NCI-H2196 (cell line): Measurements from ENCODE around the gene ERGIC1.

Experiments used
- DNase-seq: peaks from one replicate; lab custom pipeline; 2025; ENCODE audit not compliant: unreplicated experiment; lab: John Stamatoyannopoulos, UW

ERGIC1 gene

DNA sequence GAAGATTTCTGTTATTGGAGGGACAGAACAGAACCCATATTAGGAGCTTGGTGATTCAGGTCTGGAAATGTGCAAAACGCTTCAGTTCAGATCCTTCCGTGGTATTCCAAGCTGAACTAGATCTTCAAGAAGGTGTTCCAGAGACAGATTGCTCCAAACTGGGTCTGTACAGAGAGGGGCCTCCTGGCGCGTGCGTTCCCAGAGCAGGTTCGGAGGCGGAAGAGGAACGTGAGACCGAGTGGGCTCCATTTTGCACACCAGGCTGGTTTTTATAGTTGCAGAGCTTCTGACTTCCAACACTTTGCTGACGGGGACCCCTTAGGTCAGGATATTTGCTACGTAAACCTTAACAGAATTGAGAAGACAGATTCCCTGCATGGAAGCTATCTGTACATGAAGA lies 108.5 kb downstream of the ERGIC1 start:
- DNase-seq, result no peak

GRCh38 chr5:172943283-172943841 lies 109.3 kb downstream of the ERGIC1 start:
- DNase-seq, result peak; percentile 24

GRCh38 chr5:172943906-172944305 lies 109.9 kb downstream of the ERGIC1 start:
- no peak for DNase-seq

GRCh38 chr5:172944741-172945140 lies 110.7 kb downstream of the ERGIC1 start:
- no peak for DNase-seq

GRCh38 chr5:172945151-172945550 lies 111.1 kb downstream of the ERGIC1 start:
- DNase-seq, result no peak

GRCh38 chr5:172946146-172946545 lies 112.1 kb downstream of the ERGIC1 start:
- DNase-seq, result no peak

- no peak for DNase-seq
These were observed 115.4 kb downstream of the ERGIC1 start for GRCh38 chr5:172949426-172949825.

DNA sequence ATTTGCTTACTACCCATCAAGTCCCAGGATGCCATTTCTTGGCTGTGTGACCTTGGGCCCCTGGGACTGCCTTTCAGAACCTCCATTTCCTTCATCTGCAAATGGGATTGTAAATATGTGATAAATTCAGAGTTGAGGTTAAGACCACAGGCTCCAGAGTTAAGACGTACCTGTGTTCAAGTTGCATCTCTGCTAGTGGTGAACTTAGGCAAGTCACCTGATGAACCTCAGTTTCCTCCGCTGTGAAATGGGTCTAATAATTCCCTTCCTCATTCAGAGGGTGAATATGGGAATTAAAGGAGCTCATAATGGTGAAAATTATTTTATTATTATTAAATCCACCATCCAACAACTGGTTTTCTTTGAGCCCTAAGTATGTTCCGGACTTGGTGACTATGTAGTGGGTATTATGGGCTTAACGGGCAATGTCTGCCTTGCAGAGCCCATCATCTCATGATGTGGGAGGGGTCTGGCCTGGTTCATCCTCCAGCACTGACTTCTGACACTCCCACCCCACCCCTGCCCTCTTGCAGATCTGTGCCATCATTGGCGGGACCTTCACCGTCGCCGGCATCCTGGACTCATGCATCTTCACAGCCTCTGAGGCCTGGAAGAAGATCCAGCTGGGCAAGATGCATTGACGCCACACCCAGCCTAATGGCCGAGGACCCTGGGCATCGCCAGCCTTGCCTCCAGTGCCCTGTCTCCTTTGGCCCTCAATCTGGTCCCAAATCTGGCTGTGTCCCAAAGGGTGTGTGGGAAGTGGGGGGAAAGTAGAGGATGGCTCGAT lies 116.3 kb downstream of the ERGIC1 start:
- DNase-seq, result no peak

DNA sequence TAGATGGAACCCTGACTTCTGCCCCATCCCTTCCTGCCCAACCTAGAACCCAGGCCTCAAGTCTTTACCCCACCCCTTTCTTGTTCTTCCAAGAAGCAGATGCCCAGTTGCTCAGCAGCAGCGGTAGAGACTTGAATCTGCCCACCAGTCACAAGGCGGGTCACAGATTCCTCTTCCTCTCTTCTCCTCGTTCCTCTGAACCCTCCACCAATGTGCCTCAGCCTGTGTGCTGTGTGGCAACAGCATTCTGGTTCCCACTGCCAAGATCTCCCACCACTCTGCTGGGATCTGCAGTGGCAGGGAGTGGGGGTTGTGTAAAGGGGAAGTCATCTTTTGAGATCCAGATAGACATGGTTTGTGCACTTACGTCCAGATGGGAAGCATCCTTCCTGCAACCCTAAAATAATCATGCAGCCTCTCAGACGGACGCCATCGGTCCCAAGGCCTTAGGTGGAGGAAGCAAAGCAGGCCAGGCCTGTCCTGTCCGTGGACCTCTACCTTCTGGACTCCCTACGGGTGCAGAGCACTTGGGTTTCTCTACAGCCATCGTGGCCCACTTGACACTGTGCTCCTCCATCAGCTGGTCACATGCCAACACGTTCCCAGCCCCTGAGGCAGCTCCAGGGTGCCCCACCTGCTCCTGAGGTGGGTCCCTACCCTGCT lies 117.5 kb downstream of the ERGIC1 start:
- DNase-seq, result no peak

GRCh38 chr5:172952034-172952511 lies 118.0 kb downstream of the ERGIC1 start:
- DNase-seq, result no peak

DNA sequence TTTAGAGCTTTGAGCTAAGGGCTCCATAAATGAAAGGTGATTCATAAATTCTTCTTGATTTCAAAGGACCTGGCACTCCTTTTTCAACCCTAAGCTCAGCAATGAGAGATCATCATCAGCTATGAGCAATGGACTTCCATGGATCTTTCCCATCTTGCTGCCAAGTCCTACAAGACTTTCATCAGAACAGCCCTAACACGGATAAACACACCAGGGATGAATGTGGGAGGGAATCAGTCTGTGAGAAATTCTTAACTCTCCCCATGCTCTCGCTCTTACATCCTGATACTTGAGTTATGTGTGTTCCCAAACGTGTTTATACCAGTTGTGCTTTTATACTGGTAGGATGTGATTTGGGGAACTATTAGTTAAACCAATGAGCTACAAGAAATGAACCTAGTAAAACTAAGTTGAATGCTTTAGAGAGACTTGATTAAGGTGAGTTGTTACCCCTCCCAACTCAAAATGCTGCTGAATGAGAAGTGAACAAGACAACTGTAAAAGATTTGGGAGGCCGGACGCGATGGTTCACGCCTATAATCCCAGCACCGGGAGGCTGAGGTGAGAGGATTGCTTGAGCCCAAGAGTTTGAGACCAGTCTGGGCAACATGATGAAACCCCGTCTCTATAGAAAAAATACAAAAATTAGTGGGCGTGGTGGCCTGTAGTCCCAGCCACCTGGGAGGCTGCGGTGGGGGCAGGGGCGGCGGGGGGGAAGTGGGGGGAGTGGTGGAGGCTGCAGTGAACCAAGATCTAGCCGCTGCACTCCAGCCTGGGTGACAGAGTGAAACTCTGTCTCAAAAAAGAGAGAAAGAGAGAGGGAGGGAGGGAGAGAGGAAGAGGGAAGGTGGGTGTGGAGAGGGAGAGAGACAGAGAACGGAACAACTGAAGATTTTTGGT lies 120.0 kb downstream of the ERGIC1 start:
- no peak for DNase-seq

- no peak for DNase-seq
These were observed 120.7 kb downstream of the ERGIC1 start for GRCh38 chr5:172954751-172955159.

GRCh38 chr5:172956228-172956627 lies 122.2 kb downstream of the ERGIC1 start:
- DNase-seq, result no peak

DNA sequence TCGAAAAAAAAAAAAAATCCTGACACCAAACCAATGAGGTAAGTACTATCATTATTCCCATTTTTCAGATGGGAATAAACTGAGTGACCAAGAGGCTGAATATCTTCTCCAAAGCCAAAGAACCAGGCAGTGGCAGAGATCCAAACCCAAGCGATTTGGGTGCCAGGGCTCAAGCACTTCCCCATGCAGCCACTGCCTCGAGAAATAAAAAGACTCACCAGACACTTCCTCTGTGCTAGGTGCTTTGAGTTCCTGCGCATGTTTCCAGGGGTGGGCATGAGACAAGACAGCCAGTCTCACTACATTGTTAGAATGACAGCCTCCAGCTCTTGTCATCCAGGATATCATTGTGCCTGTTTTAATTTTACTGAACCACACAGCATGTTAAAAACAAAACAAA lies 122.9 kb downstream of the ERGIC1 start:
- no peak for DNase-seq

DNA sequence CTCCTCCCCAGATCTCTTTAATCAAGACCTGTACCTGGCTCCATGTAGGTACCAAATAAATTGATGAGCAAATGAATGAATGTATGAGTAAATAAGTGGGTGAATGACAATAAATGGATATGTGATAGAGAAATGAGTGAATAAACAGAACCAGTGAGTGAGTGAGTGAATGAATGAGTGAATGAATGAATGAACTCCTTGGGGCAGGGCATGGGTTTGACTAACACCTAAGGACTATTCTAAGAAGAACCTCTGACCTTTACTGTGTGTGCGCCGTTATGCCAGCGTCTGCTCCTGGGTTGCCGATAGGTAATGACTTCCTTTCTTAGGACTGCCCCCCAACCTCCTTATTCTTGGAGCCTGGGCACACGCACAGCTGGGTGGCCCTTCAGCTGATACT lies 123.4 kb downstream of the ERGIC1 start:
- DNase-seq, result no peak

DNA sequence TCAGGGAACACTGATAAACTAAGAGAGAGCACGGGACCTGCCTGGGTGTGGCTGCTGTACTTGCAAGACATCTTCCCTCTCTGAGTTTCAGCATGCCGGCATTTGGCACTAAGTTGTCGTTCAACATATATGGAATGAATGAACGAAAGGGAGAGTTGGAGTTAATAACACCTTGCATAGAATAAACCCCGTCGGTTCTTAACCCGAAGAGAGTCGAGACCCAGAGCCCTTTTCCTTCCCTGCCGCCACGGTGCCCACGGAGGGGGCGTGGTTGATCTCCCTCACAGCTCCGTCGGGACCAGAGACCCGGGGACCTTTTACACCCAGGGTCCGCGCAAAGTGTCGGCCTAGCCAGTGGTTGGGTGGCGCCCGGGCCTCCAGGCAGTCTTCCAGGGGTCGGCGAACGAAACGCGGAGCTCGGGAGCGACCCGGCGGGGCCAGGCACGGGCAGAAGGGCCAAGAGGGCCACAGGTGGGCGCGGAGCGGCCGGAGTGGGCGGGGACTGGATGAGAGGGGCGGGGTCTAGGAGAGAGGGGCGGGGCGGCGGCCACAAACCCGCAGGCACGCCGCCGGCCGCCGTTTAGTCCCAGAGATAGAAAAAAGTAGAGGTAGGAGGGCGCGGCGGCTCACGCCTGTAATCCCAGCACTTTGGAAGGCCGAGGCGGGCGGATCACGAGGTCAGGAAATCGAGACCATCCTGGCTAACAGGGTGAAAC lies 124.4 kb downstream of the ERGIC1 start:
- DNase-seq, result peak; percentile 50

GRCh38 chr5:172959824-172960799 lies 126.1 kb downstream of the ERGIC1 start:
- DNase-seq, result no peak

GRCh38 chr5:172969921-172970320 lies 135.9 kb downstream of the ERGIC1 start:
- DNase-seq, result no peak

- DNase-seq, result no peak
These were observed 137.4 kb downstream of the ERGIC1 start for GRCh38 chr5:172971482-172971881.
